GM19467 (cell line): ENCODE measurements around the gene IL24.

Experiments used
- ATAC-seq: cut with Tn5 transposase; IDR thresholded peaks from one replicate; pipeline ENCODE4 v1.9.1; 2021; ENCODE audit warnings: mild to moderate bottlenecking, moderate library complexity; ENCODE audit not compliant: unreplicated experiment

The IL24 gene

DNA sequence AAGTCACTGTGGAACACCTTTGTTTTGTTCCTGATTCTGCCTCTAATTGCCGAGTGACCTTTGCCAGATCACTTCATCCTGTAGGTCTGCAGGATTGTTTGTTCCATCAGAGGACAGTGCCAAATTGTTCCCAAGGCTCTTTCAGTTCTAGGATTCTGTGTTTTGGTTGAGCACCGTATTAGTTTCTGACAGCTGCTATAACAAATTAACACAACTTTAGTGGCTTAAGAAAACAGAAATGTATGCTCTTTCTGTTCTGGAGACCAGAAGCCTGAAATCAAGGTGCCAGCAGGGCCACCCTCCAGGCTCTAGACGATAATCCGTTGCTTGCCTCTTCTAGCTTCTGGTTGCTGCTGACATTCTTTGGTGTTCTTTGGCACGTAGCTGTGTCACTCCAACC lies 52.4 kb downstream of the IL24 start:
- no peak for ATAC-seq

DNA sequence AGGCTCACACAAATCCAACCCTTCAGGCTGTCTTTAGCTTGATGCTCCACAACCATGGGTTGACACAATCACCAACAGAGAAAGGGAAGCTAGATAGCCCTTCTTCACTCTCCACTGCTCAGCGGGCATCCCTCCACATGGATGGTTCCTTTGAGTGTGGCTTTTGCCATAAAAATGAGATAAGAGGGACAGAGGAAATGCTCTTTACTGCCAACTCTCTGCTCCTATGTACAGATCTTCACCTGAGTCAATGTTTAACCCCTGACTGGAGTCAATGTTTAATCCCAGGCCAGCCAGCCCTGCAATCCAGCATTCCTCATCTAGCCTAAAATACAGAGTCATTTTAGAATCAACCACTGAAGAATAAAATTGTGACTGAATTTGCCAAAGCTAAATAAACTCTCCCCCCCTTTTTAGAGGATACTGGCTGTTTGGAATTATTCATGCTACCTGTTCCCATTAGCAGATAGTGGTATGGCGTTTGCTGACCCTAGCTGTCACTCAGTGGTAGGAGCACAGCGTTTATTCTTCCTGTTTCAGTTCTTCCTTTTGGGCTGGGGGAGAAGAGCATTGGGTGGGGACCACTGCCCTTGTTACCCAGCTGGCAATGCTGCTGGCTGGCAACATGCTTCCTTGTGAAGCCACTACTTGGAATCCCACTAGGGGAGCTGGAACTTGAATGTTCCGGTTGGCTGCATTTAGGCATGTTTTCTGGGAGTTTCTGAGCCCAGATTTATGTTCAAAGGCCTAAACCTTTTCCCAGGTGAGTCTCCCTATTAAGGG lies 54.3 kb downstream of the IL24 start:
- no peak for ATAC-seq

DNA sequence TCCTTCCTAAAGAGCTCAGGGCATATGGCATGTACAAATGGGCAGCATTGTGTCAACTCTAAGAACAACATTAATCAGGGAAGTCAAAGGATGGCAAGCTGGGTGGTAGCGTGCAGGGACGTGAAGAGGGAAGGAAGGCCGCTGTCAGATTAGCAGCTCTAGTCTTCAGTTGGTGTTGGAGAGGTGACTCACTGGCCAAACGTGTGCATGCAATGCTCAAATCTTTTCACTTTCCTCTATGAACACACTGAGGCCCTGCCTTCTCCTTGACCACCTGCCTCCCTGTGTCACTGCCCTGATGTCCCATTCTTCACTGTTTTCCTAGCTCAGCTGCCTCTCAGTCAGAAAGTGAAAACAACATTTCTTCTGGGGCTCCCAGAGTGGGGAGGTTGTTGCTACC lies 54.9 kb downstream of the IL24 start:
- no peak for ATAC-seq

DNA sequence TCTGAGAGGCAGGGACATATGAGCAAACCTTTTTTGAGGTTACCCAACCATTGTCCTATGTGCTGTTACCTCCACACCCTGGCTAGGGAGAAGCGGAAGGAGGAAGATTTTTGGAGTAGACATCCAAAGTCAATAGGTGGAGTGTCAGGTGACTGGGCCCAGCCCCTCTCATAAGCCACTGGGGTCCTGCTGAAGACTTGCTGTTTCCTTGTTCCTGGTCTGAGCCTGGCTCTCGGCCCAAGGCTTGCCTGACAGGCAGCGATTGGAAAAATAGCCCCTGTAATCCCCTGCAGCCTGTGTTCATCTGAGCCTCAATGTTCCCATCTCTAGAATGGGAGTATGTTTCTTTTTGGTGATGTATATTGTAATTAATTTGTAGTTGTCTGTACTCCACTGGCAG lies 55.9 kb downstream of the IL24 start:
- ATAC-seq = no peak

DNA sequence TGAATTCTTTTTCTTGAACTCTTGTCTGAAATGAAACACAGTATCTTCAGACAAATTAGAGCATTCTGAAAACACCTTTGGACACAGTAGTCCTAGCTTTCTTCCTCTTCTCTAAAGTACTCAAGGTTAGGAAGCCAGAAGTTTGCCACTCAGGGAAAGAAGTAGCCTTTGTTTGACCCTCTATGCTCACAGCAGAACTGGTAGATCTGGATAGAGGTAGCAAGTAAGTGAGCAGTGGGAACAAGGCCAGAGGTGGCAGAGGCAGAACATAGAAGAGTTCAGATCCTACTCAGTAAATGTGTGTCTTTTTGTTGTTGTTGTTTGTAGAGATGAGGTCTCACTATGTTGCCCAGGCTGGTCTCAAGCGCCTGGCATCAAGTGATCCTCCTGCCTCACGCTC lies 56.4 kb downstream of the IL24 start:
- ATAC-seq = no peak
